ENCODE measurements around the gene CMKLR1.

Gene CMKLR1

GRCh38 chr12:108357834-108358579 is 18.9 kb upstream of the CMKLR1 start:
- TF ChIP-seq CTCF (IDR thresholded peaks at IDR 0.05; ENCODE audit: insufficient read depth, low read depth, low read length, missing control alignments) = no peak
- no peak overlapping the region for H3K4me3 ChIP-seq (ENCODE audit: low read depth, low read length)
- DNase-seq (ENCODE audit: low read depth) = peak; percentile 39

- DNase-seq (ENCODE audit: low read depth) = no peak
- H3K4me3 ChIP-seq (ENCODE audit: low read depth, low read length) = no peak overlapping the region
- TF ChIP-seq CTCF (IDR thresholded peaks at IDR 0.05; ENCODE audit: insufficient read depth, low read depth, low read length, missing control alignments) = no peak
Measured at GRCh38 chr12:108356835-108357806, 18.0 kb upstream of the CMKLR1 start.

- no peak for TF ChIP-seq CTCF (IDR thresholded peaks at IDR 0.05; ENCODE audit: insufficient read depth, low read depth, low read length, missing control alignments)
- no peak for DNase-seq (ENCODE audit: low read depth)
Measured at GRCh38 chr12:108355069-108355468, 16.0 kb upstream of the CMKLR1 start.

GRCh38 chr12:108352591-108352990 is 13.5 kb upstream of the CMKLR1 start:
- no peak for TF ChIP-seq CTCF (IDR thresholded peaks at IDR 0.05; ENCODE audit: insufficient read depth, low read depth, low read length, missing control alignments)

More at GRCh38 chr12:108355069-108355468, 16.0 kb upstream of the CMKLR1 start:
- no peak overlapping the region for H3K4me3 ChIP-seq (ENCODE audit: low read depth, low read length)

GRCh38 chr12:108350511-108350910 is 11.4 kb upstream of the CMKLR1 start:
- TF ChIP-seq CTCF (IDR thresholded peaks at IDR 0.05; ENCODE audit: insufficient read depth, low read depth, low read length, missing control alignments) = no peak
- H3K4me3 ChIP-seq (ENCODE audit: low read depth, low read length) = no peak overlapping the region
- no peak for DNase-seq (ENCODE audit: low read depth)

More at GRCh38 chr12:108352591-108352990, 13.5 kb upstream of the CMKLR1 start:
- no peak overlapping the region for H3K4me3 ChIP-seq (ENCODE audit: low read depth, low read length)
- no peak for DNase-seq (ENCODE audit: low read depth)

- no peak for DNase-seq (ENCODE audit: low read depth)
- H3K4me3 ChIP-seq (ENCODE audit: low read depth, low read length) = no peak overlapping the region
- no peak for TF ChIP-seq CTCF (IDR thresholded peaks at IDR 0.05; ENCODE audit: insufficient read depth, low read depth, low read length, missing control alignments)
Measured at GRCh38 chr12:108349278-108349688, 10.2 kb upstream of the CMKLR1 start.

Measured in GM12865 (cell line).